Measurements from ENCODE around the gene IZUMO4.
"Not testable (repeated sequence)": the region's sequence is repeated elsewhere in the genome, so short reads cannot be mapped to it uniquely, and the experiment has no call there.

IZUMO4 gene

DNA sequence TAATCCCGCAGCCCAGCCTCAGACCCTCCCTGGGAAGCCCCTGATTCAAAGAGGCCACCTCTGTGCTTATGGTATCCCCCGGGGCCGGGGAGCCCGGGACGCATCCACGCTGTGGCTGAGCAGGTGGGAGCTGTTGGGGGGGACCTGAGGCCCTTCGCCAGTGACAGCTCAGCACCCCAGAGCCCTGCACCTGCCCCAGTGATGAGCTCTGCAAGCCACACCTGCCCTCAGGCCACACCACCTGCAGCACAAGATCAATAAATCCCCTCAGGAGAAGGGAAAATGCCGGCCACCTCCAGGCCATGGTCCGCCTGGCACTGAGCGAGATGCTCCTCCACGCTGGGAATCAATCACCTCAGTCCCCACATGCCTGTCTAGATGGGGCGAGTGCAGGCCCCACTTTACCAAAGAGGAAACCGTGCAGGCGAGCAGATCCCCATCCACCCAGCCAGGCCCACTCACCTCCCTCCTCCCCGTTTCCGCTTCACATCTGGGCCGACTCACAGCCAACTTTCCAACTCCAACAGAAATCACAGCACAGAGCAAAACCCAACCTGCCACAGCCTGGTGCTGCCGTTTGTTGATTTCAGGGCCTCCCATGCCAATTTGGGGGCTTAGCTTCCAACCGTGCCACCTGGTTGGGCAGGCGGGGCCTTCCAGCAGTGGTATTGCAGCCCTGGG lies 13.4 kb upstream of the IZUMO4 start:
- peak; percentile 26 for DNase-seq

DNA sequence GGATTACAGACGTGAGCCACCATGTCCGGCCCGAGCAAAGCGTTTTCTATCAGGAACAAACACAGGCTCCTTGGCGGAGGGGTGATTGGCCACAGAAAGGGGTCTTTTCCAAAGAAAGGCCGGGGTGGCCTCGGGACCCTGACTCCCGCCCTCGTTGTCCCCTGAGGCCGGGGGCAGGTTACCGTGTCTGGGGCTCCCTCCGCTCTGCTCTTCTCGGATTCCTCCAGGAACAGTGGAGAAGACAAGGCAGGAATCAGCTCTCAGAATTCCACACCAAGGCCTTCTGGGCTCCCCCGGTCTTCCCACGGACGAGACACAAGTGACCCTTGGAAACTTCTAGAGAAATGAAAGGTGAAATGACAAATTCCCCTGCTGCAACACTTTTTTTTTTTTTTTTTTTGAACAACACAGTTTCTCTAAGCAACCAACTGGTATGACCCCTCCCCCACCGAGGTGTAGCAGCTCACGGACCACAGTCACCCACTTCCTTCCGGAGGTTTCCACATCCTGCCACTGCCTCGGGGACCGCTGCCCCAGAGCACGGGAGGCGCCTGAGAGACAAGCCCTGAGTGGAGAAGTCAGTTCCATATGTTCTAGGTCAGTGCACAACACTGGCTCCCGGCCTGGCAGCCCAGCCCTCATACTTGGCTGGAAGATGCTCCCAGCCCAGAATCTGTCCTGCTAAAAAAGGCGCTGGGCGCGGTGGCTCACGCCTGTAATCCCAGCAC lies 11.6 kb upstream of the IZUMO4 start:
- DNase-seq = peak; percentile 98

DNA sequence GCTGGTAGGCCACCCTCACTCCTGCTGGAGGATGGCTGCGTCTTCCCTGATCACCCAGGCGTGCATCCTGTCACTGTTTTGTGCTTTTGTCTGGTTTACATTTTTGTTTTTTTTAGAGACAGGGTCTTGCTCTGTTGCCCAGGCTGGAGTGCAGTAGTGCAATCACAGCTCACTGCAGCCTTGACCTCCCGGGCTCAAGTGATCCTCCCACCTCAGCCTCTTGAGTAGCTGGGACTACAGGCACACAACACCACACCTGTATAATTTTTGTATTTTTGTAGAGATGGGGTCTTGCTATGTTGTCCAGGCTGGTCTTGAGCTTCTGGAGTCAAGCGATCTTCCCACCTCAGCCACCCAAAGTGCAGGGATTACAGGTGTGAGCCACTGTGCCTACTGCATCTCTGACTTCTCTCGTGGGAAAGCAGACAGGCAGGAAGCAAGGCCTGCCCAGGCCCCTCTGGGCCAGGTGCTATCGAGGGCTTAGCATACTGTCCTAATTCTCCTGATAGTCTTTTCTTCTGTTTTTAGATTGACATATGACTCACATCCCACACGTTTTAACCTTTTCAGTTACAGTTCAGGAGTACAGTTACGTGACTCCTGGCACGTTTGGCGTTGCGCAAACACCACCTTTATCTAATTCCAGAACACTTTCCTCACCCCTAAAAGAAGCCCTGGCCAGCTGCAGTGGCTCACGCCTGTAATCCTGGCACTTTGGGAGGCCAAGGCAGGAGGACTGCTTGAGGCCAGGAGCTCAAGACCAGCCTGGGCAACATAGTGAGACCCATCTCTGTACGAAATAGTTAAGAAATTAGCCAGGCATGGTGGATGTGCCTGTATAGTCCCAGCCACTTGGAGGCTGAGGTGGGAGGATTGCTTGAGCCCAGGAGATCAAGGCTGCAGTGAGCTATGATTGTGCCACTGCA lies 9.8 kb upstream of the IZUMO4 start:
- not testable (repeated sequence) for DNase-seq

DNA sequence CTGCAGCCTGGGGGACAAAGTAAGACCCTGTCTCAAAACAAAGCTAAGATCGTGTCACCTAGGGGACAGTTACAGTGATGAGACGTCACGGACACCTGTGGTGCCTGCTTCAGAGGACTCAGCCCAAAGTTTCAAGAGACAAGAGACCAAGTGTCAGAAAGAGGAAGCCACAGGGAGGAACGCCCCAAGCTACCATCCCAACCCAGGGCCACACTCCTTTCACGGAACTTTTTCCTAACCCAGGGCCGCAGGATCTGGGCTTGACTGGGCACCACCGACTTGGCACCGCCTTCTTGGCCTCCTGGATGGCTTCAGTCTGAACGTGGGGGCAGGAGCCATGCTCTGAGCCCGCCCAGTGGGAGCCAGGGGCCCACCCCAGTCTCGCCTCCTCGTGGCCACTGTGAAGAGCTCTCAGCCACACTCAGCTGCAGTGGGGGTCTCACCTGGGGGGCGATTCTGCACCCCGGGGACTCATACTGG lies 9.1 kb upstream of the IZUMO4 start:
- peak; percentile 61 for DNase-seq

DNA sequence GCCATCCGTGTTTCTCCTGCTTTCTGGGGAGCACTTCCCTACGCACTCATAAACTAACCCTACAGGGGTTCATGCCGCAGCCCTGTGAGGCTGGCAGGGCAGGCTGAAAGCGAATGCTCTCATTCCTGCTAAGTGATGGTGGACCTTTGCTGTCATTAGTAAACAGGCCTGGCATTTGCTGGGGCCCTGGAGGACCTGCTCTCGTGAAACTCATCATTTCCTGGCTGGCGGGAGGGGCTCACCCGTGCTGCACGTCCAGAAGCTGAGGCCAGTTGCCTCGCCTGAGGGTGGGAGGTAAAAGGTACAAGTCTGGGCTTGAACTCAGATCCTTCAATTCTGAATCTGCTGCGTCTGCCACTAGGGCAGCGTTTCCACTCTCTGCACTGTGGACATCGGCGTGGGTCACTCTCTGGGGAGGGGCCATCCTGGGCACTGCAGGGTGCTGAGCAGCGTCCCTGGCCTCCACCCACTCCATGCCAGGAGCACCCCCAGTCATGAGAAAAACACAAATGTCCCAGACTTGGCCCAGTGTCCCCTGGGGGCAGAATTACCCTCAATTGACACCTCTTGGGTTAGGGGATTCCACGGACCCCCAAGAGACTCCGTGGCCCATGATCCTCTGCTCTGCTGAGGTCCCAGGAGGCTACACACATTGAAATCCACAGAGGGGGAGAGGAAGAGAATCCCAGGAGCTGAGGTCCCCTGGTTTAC lies 7.6 kb upstream of the IZUMO4 start:
- no peak for DNase-seq

DNA sequence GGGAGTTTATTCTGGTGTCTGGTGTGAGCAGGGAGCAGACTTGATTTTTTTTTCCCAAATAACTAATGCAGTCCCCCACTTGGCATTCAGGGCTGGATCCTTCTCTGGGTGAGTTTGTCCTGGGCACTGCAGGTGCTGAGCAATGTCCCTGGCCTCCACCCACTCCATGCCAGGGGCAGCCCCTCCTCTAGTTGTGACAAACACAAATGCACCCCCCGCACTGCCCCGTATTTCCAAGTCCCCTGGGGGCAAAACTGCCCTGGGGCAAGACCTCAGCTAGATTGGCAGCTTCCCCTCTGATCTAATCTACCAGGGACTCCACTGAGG lies 7.0 kb upstream of the IZUMO4 start:
- no peak for DNase-seq

DNA sequence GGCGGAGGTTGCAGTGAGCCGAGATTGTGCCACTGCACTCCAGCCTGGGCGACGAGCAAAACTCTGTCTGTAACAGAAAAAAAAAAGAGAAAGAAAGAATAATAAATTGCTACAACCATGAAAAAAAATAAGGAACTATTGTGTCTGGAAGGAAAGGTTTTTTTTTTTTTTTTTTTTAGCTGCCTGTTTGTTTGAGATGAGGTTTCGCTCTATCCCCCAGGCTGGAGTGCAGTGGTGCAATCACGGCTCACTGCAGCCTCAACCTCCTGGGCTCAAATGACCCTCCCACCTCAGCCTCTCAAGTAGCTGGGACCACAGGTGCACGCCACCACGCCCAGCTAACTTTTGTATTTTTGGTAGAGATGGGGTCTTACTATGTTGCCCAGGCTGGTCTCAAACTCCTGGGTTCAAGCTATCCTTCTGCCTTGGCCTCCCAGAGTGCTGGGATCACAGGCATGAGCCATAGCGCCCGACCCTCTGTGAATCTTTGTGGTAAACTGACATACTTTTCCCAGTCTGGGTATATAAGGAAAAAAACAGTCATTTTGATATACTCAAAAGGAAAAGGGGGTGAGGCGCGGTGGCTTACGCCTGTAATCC lies 4.7 kb upstream of the IZUMO4 start:
- not testable (repeated sequence) for DNase-seq

DNA sequence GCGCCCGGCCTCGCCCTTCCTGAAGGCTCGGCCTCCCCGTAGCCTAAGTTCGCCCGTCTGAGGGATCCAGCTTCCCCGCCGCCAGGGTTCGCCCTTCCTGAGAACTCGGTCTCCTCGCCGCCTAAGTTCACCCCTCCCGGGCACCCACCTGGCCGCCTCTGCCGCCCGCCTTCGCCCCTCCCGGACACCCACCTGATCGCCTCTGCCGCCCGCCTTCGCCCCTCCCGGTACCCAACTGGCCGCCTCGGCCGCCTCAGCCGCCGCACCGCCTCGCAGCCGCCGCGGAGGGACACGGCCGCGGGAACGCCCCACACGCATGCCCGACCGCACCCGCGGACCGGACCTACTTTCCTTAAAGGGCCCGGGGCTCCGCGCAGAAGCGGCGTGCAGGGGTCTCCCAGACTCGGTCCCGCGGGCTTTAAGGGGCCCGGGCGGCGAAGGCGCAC lies 658 bp upstream of the IZUMO4 start, which contains the start of gene MOB3A:
Gene MOB3A (minus strand): TSS at position 293 of the 446 bp plus-strand sequence. CDS start 17,766 bp downstream, outside the sequence.
- peak; percentile 77 for DNase-seq

DNA sequence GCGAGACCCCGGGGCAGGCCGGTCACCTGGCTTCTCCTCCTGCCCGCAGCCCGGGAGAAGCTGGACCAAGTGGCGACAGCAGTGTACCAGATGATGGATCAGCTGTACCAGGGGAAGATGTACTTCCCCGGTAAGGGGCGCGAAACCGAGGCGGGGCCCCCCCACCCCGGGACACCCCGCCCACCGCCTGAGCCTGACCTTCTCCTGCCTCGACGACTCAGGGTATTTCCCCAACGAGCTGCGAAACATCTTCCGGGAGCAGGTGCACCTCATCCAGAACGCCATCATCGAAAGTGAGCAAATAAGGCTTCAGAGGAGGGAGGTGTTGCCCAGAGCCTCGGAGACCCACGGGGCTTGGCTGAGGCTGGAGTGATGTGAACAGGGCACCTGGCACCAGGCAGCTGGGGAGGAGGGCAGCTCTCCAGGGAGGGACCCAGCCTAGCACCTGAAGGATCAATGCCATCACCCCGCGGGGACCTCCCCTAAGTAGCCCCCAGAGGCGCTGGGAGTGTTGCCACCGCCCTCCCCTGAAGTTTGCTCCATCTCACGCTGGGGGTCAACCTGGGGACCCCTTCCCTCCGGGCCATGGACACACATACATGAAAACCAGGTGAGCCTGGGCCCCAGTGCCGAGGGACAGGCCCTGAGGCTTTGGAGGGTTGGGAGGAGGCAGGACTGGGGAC lies 629 bp downstream of the IZUMO4 start:
- no peak for DNase-seq

DNA sequence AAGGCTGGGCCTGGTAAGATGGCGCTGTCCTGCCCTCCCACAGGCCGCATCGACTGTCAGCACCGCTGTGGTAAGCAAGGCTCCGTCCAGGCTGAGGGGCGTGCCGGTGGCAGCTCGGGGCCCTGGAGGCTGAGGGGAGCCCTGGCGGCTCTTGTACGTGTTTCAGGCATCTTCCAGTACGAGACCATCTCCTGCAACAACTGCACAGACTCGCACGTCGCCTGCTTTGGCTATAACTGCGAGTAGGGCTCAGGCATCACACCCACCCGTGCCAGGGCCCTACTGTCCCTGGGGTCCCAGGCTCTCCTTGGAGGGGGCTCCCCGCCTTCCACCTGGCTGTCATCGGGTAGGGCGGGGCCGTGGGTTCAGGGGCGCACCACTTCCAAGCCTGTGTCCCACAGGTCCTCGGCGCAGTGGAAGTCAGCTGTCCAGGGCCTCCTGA lies 1.2 kb downstream of the IZUMO4 start:
- DNase-seq = no peak

DNA sequence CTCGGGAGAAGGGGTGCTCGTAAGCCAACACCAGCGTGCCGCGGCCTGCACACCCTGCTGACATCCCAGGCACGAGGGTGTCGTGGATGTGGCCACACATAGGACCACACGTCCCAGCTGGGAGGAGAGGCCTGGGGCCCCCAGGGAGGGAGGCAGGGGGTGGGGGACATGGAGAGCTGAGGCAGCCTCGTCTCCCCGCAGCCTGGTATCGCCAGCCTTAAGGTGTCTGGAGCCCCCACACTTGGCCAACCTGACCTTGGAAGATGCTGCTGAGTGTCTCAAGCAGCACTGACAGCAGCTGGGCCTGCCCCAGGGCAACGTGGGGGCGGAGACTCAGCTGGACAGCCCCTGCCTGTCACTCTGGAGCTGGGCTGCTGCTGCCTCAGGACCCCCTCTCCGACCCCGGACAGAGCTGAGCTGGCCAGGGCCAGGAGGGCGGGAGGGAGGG lies 2.4 kb downstream of the IZUMO4 start:
- DNase-seq = no peak

DNA sequence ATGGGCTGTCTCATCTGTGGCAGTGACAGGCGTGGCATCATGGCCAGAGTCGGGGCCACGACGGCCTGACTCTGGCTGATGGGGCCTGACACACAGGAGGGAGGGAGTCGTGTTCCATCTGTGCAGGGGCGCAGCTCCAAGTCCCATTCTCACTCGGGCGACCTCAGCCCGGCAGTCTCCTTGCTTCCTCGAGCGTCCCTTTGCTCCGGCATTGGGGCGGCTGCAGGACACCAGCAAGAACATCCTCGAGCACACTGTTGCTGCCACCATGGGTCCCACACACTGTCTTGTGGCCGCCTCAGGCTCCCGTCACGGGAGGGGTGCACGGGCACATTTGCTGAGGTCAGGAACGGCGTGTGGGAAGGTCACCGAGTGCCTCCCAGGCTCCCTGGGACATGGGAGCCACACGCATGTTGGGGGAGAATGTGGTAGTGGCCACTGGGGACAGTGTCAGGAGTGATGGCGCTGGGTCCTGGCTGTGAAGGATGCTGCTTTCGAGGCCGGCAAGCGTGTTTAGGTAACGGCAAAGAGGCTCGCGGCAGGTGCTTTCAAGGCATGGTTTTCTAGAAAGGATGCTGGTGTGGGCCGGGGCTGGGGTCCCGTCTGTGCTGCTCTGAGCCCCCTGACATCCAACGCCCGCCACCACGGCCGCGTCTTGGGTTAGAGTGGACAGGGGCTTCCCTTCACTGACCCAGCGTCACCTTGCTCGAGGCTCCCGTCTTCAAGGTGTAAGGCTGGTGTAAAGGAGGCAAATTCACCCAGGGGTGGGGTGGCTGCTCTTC lies 3.4 kb downstream of the IZUMO4 start:
- no peak for DNase-seq

DNA sequence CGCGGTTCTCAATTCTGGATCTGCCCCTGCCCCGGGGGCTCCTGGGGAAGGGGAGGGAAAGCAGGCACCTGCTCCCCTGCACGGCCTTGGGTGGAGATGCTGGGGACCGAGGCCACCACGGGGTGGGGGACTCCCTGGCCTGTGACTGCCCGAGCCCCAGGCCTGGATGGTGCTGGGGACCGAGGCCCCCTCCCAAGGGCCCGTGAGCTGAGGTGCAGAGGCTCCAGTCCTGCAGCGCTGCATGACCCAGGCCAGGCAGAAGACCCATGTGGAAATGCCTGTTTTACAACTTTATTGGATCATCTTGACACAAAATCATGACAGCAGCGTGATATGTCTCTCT lies 4.0 kb downstream of the IZUMO4 start:
- DNase-seq = no peak

DNA sequence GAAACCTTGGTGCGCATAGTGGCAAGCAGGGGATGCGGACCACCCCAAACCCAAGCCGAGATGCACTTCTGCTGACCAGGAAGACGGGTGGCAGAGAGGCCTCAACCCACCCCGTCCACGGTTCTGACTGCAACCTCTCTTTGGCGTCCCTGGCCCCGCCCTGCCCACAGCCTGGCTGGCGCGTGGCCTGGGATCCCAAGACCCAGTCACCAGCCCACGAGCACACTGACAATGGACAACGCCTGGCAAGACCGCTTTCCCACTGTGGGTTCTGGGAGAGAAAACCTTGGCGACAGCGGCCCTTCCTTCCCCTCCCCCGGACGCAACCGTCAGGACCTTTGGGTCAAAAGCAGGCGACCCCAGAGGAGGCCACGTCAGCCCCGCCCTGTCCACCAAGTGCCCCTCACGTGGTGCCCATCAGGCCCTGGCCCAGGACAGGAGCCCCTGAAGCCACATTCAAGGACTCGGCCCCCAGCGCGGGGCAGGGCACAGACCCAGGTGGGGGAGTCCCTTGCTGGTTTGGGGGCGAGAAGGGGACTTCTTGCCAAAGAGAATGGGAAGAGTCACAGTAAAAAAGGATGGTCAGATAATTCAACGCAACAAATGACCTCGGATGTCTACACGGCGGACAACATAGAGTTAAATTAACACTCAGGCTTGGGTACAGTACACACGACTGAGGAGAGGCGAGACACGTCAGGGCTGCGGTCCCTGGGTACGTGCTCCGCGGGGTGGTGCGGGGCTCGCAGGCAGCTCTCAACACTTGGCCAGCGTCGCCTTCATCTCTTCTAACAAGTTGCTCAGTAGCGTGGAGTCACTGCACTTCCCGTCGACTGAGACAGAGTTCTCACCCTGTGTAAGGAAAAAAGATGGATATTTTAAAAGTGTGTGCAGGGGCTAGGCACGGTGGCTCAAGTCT lies 5.0 kb downstream of the IZUMO4 start:
- no peak for DNase-seq

DNA sequence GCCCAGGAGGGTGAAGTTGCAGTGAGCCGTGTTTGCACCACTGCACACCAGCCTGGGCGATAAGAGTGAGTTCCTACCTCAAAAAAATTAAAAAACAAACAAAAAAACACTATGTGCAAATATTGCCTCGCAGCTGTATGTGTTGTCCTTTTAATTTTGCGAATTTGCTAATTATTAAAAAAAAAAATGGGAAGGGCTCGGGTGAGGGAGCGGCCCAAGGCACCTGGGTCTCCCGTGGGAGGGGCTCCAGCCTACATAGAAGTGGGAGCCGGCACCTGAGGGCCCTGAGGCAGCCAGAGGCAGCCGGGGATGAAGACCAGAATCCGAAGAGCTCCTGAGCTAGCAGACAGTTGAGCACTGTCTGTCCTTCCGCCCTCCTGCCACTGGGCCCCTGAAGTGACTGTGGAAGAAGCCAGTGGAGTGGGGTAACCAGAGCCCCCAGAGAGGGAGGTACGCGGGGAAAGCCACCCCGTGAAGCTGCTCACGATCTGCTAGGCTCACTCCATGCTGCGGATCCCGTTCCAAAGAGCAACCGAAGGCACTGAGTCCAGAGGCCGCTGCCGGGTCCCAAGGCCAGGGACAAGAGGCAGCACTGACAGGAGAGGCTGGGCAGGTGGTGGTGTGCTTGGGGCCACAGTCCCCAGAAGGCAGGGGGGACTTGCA lies 6.5 kb downstream of the IZUMO4 start:
- DNase-seq = no peak

DNA sequence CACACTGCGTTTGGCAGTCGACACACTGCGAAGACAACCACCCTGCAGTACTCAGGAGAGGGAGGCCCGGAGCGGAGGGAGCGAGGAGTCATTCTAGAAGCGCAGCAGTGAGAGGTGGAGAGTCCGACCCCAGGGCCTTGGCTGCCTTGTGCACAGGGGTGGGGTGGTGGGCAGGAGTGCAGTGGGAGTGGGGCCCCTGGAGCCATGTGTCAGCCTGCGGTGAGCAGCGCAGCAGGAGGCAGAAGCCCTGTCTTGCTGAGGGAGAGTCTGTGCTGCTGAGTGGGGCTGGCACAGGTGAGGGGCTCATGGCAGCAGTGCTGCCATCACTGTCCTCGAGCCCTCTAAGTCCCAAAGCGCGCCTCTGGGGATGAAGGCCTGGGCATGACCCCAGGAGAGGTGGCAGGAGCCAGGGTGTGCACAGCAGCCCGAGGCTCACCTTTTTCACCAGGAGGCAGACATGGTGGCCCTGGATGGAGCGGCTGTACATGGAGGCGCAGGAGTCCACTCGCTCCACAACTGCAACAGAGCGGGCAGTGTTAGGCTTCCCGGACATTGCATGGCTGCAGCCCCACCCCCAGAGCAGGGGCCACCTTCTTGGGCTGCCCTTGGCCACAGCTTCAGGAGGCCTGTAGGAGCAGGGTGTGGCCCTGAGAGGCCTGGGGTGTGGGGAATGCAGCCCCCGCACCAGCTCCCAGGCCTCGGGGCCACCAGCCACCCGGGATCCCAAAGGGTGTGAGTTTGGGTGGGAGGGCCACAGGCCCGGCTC lies 11.7 kb downstream of the IZUMO4 start:
- no peak for DNase-seq

DNA sequence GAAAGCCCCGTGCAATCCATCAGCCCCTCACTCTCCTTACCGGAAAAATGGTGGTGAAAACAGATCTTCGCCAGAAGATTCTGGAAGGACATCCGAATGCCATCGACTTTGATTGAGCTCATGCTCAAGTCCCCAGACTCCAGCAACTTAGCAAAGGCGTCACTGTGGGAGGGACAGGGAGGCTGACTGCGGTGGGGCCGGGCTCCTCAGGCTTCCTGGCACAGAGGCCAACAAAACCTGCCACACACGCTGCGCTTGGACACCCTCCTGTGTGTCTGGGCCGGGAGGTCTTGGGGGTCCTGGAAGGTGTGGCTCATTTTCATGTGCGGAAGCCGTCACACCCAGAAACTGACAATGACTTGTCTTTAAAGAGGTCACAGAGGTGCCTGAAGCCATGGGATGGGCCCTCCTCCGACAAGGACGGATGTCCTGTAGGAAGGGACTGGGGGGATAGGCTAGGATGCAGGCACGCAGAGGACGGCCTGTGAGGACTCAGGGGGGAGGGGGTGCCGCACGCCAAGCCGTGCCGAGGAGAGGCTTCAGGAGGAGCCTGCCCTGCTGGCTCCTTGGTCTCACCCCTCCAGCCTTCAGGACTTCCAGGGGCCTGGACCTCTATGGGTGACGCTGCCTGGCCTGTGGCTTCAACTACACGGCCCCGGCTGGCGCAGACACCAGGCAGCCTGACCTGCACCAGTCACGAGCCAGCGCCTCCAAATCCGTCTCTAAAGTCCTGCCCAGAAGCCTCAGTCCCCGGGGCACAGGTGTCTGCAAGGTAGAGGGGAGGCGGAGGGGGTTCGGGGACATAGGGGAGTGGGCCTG lies 12.5 kb downstream of the IZUMO4 start:
- no peak for DNase-seq

Measured in GF-D8 (cell line).